Right lobe of liver (tissue), 4 donors: Measurements from ENCODE around the gene SEZ6L.

Experiments used
- POLR2A ChIP-seq: fragments of 450-650 bp; IDR thresholded peaks from one replicate; pipeline ENCODE4 v1.6.1; 2017; ENCODE audit warnings: antibody characterized with exemption, mild to moderate bottlenecking
- TF ChIP-seq, protein P1 (sequence below), 4 donors: fragments of 200-600 bp in 3 of 4; fragments of 450-650 bp in 1 of 4; IDR thresholded peaks; one replicate each; pipeline versions ENCODE4 v1.5.1 to v1.8.0; 2016 to 2022; ENCODE audit warnings: antibody characterized with exemption in 4 of 4, mild to moderate bottlenecking in 2 of 4
- donor health status: DM: no; HTN: no; CAD: no.
- donor health status: DM: no; HTN: no; CAD: no.
- donor health status: DM: no; HTN: yes; CAD: no.

DNA sequence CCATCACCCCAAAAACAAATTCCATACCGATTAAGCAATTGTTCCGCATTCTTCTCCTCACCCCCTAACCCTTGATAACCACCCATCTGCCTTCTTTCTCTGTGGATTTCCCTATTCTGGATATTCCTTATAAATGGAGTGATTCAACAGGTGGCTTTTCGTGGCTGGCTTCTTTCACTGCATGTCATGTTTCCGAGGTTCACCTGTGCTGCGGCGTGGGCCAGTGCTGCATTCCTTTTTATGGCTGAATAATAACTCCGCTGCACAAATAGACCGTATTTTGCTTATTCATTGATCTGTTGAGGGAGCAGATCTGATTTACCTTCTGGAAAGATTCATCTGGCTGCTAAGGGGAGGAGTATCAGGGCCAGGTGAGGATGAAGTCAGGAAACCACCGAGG lies 165.0 kb downstream of the SEZ6L start:
- TF ChIP-seq, protein P1, sequence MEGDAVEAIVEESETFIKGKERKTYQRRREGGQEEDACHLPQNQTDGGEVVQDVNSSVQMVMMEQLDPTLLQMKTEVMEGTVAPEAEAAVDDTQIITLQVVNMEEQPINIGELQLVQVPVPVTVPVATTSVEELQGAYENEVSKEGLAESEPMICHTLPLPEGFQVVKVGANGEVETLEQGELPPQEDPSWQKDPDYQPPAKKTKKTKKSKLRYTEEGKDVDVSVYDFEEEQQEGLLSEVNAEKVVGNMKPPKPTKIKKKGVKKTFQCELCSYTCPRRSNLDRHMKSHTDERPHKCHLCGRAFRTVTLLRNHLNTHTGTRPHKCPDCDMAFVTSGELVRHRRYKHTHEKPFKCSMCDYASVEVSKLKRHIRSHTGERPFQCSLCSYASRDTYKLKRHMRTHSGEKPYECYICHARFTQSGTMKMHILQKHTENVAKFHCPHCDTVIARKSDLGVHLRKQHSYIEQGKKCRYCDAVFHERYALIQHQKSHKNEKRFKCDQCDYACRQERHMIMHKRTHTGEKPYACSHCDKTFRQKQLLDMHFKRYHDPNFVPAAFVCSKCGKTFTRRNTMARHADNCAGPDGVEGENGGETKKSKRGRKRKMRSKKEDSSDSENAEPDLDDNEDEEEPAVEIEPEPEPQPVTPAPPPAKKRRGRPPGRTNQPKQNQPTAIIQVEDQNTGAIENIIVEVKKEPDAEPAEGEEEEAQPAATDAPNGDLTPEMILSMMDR (IDR thresholded peaks at IDR 0.05): no peak
- no peak for TF ChIP-seq POLR2A
